ENCODE results near the gene TUNAR. TPM values are rescaled to one million over a fixed set of nuclear protein-coding genes. Genes with fewer than 3 reads are reported as not detected.
A peak's percentile ranks its signal among the peaks of the same experiment; 100 is the strongest.

TUNAR gene
- total RNA-seq, 1 donor from 2014 or later: not detected

DNA sequence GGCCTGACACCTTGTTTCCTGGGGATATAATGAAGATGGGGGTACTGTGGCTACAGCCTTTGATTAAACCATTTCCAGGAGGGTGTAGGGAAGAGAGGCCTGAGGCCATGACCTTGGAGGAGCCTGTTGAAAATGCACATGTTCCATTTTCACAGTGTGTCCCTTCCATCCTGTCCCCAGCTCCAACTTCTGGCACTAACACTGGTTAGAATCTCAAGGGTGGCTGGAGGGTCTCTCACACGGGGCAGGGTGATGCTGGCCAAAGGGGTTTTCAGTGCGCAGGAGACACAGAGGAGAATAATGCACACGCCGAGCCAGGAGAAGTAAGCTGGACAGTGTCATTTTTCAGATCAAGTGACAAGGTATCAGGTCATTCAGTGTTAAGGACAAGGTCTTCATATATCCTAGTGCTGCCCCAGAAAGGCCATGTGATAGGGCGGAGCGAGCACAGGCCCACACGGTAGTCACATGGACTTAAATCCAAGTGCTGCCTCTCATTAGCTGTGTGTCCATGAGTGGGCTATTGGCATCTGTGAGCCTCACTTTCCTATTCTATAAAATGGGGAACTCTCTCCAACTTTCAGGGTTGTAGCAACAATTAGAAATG, 36.4 kb upstream of the TUNAR start:
- FAIRE-seq: peak; percentile 84
- no peaks in the 10 kb centered on the region for H3K27me3 ChIP-seq (ENCODE audit: control insufficient read depth, insufficient read depth, low read length)
- DNase-seq (ENCODE audit: low read depth): no peak
- no peaks in the 10 kb centered on the region for H3K36me3 ChIP-seq (ENCODE audit: control insufficient read depth, insufficient read depth, low read length)
- TF ChIP-seq, protein P1, sequence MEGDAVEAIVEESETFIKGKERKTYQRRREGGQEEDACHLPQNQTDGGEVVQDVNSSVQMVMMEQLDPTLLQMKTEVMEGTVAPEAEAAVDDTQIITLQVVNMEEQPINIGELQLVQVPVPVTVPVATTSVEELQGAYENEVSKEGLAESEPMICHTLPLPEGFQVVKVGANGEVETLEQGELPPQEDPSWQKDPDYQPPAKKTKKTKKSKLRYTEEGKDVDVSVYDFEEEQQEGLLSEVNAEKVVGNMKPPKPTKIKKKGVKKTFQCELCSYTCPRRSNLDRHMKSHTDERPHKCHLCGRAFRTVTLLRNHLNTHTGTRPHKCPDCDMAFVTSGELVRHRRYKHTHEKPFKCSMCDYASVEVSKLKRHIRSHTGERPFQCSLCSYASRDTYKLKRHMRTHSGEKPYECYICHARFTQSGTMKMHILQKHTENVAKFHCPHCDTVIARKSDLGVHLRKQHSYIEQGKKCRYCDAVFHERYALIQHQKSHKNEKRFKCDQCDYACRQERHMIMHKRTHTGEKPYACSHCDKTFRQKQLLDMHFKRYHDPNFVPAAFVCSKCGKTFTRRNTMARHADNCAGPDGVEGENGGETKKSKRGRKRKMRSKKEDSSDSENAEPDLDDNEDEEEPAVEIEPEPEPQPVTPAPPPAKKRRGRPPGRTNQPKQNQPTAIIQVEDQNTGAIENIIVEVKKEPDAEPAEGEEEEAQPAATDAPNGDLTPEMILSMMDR (IDR thresholded peaks at IDR 0.05; ENCODE audit: insufficient read depth, low read length, severe bottlenecking): no peak
- no peak overlapping the region for H3K4me3 ChIP-seq (ENCODE audit: low read depth, low read length)

DNA sequence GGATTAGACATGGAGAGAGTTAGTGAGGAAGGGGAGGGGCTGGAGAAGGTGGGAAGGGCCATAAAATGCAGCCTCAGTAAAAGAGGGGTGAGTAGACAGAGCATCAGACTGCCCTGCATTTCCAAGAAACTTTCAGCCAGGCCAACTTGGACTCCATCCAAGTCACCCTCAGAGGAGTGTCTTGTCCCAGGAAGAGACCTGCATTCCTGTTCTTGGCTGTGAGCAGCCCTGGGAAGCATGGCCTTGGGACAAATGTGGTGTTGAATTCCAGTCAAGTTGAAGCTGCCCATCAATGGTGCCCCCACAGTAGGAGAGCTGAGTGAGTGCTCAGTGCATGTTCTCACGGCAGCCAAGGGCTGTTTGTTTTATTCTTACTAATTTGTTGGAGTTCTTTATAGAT, 35.0 kb upstream of the TUNAR start:
- DNase-seq (ENCODE audit: low read depth) (no peak), FAIRE-seq (no peak)
- no peaks in the 10 kb centered on the region for H3K27me3 ChIP-seq (ENCODE audit: control insufficient read depth, insufficient read depth, low read length)
- TF ChIP-seq, protein P1 (IDR thresholded peaks at IDR 0.05; ENCODE audit: insufficient read depth, low read length, severe bottlenecking): no peak
- H3K4me3 ChIP-seq (ENCODE audit: low read depth, low read length): no peak overlapping the region
- H3K36me3 ChIP-seq (ENCODE audit: control insufficient read depth, insufficient read depth, low read length): no peaks in the 10 kb centered on the region

DNA sequence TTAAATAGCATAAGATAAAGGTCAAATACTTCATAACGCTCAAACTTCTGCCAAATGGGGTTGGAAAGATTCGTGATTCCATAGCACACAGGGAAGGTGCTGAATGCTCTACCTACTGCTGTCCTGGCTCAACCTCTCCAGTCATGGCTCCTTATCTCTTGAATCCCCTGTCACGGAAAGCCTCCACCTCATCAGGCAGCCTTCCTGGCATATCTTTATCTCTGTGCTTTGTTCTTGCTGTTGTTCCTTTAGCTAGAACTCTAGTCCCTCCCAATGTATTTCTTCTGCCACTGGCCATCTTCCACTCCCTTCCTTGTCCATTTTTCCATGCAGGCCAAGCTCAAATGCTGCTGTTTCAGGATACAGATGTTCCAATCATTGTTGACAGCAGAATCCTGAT, 26.9 kb upstream of the TUNAR start:
- TF ChIP-seq, protein P1 (IDR thresholded peaks at IDR 0.05; ENCODE audit: insufficient read depth, low read length, severe bottlenecking): no peak
- DNase-seq (ENCODE audit: low read depth) (no peak), FAIRE-seq (no peak)
- no peak overlapping the region for H3K4me3 ChIP-seq (ENCODE audit: low read depth, low read length)
- no peaks in the 10 kb centered on the region for H3K27me3 ChIP-seq (ENCODE audit: control insufficient read depth, insufficient read depth, low read length)
- no peaks in the 10 kb centered on the region for H3K36me3 ChIP-seq (ENCODE audit: control insufficient read depth, insufficient read depth, low read length)

- Histone ChIP-seq H3K27me3 (ENCODE audit: control insufficient read depth, insufficient read depth, low read length) (no peaks in the 10 kb centered on the region), H3K36me3 (ENCODE audit: control insufficient read depth, insufficient read depth, low read length) (no peaks in the 10 kb centered on the region), H3K4me3 (ENCODE audit: low read depth, low read length) (no peak overlapping the region)
- DNase-seq (ENCODE audit: low read depth) (no peak), FAIRE-seq (no peak)
- TF ChIP-seq, protein P1 (IDR thresholded peaks at IDR 0.05; ENCODE audit: insufficient read depth, low read length, severe bottlenecking): no peak
These were observed 26.2 kb upstream of the TUNAR start for GRCh38 chr14:95850429-95850828.

DNA sequence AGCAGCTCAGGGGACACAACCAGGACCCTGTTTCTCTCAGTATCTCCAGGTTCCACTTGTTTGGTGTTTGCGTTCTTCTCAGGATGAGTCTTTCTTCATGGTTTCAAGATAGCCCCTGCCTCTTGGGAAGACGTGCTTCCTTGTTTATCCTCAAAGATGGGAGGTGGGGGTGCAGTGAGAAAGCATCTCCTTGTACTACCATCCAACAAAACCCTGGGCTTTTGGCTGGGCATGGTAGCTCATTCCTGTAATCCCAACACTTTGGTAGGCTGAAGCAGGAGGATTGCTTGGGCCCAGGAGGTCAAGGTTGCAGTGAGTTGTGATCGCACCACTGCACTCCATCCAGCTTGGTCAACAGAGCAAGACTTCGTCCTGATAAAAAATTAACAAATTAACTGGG, 21.0 kb upstream of the TUNAR start:
- no peaks in the 10 kb centered on the region for H3K27me3 ChIP-seq (ENCODE audit: control insufficient read depth, insufficient read depth, low read length)
- FAIRE-seq: no peak

More for the DNA sequence above, 21.0 kb upstream of the TUNAR start:
- Histone ChIP-seq H3K4me3 (ENCODE audit: low read depth, low read length) (no peak overlapping the region), H3K36me3 (ENCODE audit: control insufficient read depth, insufficient read depth, low read length) (no peaks in the 10 kb centered on the region)
- no peak for DNase-seq (ENCODE audit: low read depth)
- TF ChIP-seq, protein P1 (IDR thresholded peaks at IDR 0.05; ENCODE audit: insufficient read depth, low read length, severe bottlenecking): no peak
